H9 (cell line): ENCODE results near the gene SMURF1. TPM values are rescaled to one million over a fixed set of nuclear protein-coding genes. Genes with fewer than 3 reads are reported as not detected.

Experiments used
- DNase-seq: peaks from one replicate; pipeline ENCODE4 v3.0.0-alpha.2; 2017
- H2AFZ ChIP-seq: one replicate; pipeline ENCODE4 v1.6.1; 2013; ENCODE audit warnings: mild to moderate bottlenecking, low read length, control low read depth, moderate library complexity
- H2AK5ac ChIP-seq: 2 replicates; pipeline ENCODE4 v1.6.1; 2013; ENCODE audit warnings: low read length, control low read depth, mixed read lengths; ENCODE audit not compliant: insufficient read length
- H2BK120ac ChIP-seq: one replicate; pipeline ENCODE4 v1.6.1; 2013; ENCODE audit warnings: low read depth, mild to moderate bottlenecking, low read length, control low read depth, inconsistent platforms; ENCODE audit not compliant: poor library complexity, severe bottlenecking
- H2BK12ac ChIP-seq: 2 replicates; pipeline ENCODE4 v1.6.1; 2013; ENCODE audit warnings: low read length, control low read depth, mixed read lengths, low read depth; ENCODE audit not compliant: insufficient read length
- H2BK15ac ChIP-seq: 2 replicates; pipeline ENCODE4 v1.6.1; 2013; ENCODE audit warnings: low read depth, low read length, control low read depth
- H2BK20ac ChIP-seq: one replicate; pipeline ENCODE4 v1.6.1; 2013; ENCODE audit warnings: low read depth, mild to moderate bottlenecking, low read length, control low read depth, inconsistent platforms; ENCODE audit not compliant: poor library complexity, severe bottlenecking
- H2BK5ac ChIP-seq: 2 replicates; pipeline ENCODE4 v1.6.1; 2013; ENCODE audit warnings: low read length, control low read depth, mixed read lengths; ENCODE audit not compliant: insufficient read length
- H3K14ac ChIP-seq: 2 replicates; pipeline ENCODE4 v1.6.1; 2013; ENCODE audit warnings: low read length, control low read depth; ENCODE audit not compliant: insufficient read depth
- H3K18ac ChIP-seq: 2 replicates; pipeline ENCODE4 v1.6.1; 2013; ENCODE audit warnings: low read depth, mild to moderate bottlenecking, mixed read lengths, low read length, control low read depth; ENCODE audit not compliant: insufficient read length
- H3K23ac ChIP-seq: 2 replicates; pipeline ENCODE4 v1.6.1; 2013; ENCODE audit warnings: low read length, control low read depth, mixed read lengths, low read depth; ENCODE audit not compliant: insufficient read length
- H3K23me2 ChIP-seq: 2 replicates; pipeline ENCODE4 v1.6.1; 2013; ENCODE audit warnings: low read depth, mild to moderate bottlenecking, mixed read lengths, low read length, control low read depth; ENCODE audit not compliant: insufficient read length, poor library complexity, severe bottlenecking
- H3K27ac ChIP-seq: 2 replicates; pipeline ENCODE4 v1.5.1; 2013; ENCODE audit warnings: low read length, control low read depth, mixed read lengths, low read depth; ENCODE audit not compliant: insufficient read length
- H3K27me3 ChIP-seq: 2 replicates; pipeline ENCODE4 v1.6.1; 2013; ENCODE audit warnings: low read length, control low read depth, inconsistent platforms; ENCODE audit not compliant: insufficient read depth
- H3K4ac ChIP-seq: 2 replicates; pipeline ENCODE4 v1.6.1; 2013; ENCODE audit warnings: low read depth, mild to moderate bottlenecking, control low read depth, inconsistent platforms, low read length, moderate library complexity
- H3K4me1 ChIP-seq: 2 replicates; pipeline ENCODE4 v1.6.1; 2013; ENCODE audit warnings: low read length, control low read depth, inconsistent platforms; ENCODE audit not compliant: insufficient read depth
- H3K4me2 ChIP-seq: 2 replicates; pipeline ENCODE4 v1.6.1; 2013; ENCODE audit warnings: low read length, control low read depth, mixed read lengths; ENCODE audit not compliant: insufficient read length, insufficient read depth
- H3K56ac ChIP-seq: 2 replicates; pipeline ENCODE4 v1.6.1; 2013; ENCODE audit warnings: low read depth, mild to moderate bottlenecking, mixed read lengths, low read length, control low read depth; ENCODE audit not compliant: insufficient read length
- H3K79me1 ChIP-seq: 2 replicates; pipeline ENCODE4 v1.6.1; 2013; ENCODE audit warnings: low read depth, mild to moderate bottlenecking, moderate library complexity, low read length, control low read depth, inconsistent platforms; ENCODE audit not compliant: insufficient read depth, poor library complexity, severe bottlenecking
- H3K79me2 ChIP-seq: 2 replicates; pipeline ENCODE4 v1.6.1; 2013; ENCODE audit warnings: low read length, control low read depth, inconsistent platforms; ENCODE audit not compliant: insufficient read depth
- H3K9ac ChIP-seq: 2 replicates; pipeline ENCODE4 v1.6.1; 2013; ENCODE audit warnings: low read length, control low read depth, mixed read lengths; ENCODE audit not compliant: insufficient read length; ENCODE audit errors: extremely low read depth
- H3K9me3 ChIP-seq: one replicate; pipeline ENCODE4 v1.6.1; 2013; ENCODE audit warnings: low read depth, low read length, inconsistent platforms; ENCODE audit not compliant: control insufficient read depth
- H3T11ph ChIP-seq: one replicate; pipeline ENCODE4 v1.6.1; 2013; ENCODE audit warnings: mild to moderate bottlenecking, low read length, control low read depth, inconsistent platforms
- H4K20me1 ChIP-seq: one replicate; pipeline ENCODE4 v1.6.1; 2013; ENCODE audit not compliant: control insufficient read depth, insufficient read length, insufficient read depth
- H4K5ac ChIP-seq: 2 replicates; pipeline ENCODE4 v1.6.1; 2013; ENCODE audit warnings: low read depth, mild to moderate bottlenecking, mixed read lengths, low read length, control low read depth; ENCODE audit not compliant: insufficient read length
- H4K8ac ChIP-seq: replicated peaks from 2 replicates; pipeline ENCODE4 v1.6.1; 2013; ENCODE audit warnings: low read length, control low read depth, mixed read lengths, low read depth; ENCODE audit not compliant: insufficient read length
- H4K91ac ChIP-seq: 2 replicates; pipeline ENCODE4 v1.6.1; 2013; ENCODE audit warnings: low read depth, mild to moderate bottlenecking, moderate library complexity, mixed read lengths, low read length, control low read depth; ENCODE audit not compliant: insufficient read length
- H3K27ac Mint-ChIP-seq, 3 experiments: 2 replicates in 2 of 3; 3 replicates in 1 of 3; pipeline ENCODE4 v1.8.0; 2020 to 2021; ENCODE audit warnings: mixed read lengths in 3 of 3, mild to moderate bottlenecking in 1 of 3, moderate library complexity in 1 of 3
- H3K27me3 Mint-ChIP-seq: 2 replicates; pipeline ENCODE4 v1.8.0; 2021; ENCODE audit warnings: low read depth, mild to moderate bottlenecking, moderate library complexity, mixed read lengths
- H3K36me3 Mint-ChIP-seq, 3 experiments: 2 replicates in 2 of 3; 3 replicates in 1 of 3; pipeline ENCODE4 v1.8.0; 2020 to 2021; ENCODE audit warnings: low read depth in 3 of 3, mixed read lengths in 3 of 3; ENCODE audit not compliant: insufficient read depth in 1 of 3
- H3K4me1 Mint-ChIP-seq, 2 experiments: 2 replicates each; pipeline ENCODE4 v1.8.0; 2020; ENCODE audit warnings: mixed read lengths in 2 of 2
- H3K4me3 Mint-ChIP-seq, 2 experiments: 2 replicates in 1 of 2; 3 replicates in 1 of 2; pipeline ENCODE4 v1.8.0; 2020 to 2021; ENCODE audit warnings: mild to moderate bottlenecking in 2 of 2, mixed read lengths in 2 of 2, moderate library complexity in 1 of 2
- H3K9me3 Mint-ChIP-seq, 2 experiments: 2 replicates in 1 of 2; 3 replicates in 1 of 2; pipeline ENCODE4 v1.8.0; 2020; ENCODE audit warnings: mild to moderate bottlenecking in 2 of 2, mixed read lengths in 2 of 2, moderate library complexity in 1 of 2
- WGBS: extraction: QIAGEN DNeasy Blood & Tissue Kit; methylation state at CpG from one replicate; pipeline ENCODE4 v1.1.7; 2013; ENCODE audit warnings: missing lambda C conversion rate, low lambda C conversion rate, mixed read lengths; ENCODE audit not compliant: insufficient read length; ENCODE audit errors: extremely low coverage; 5-methylcytosine and 5-hydroxymethylcytosine counted together
- total RNA-seq: library from RNA; stranded (reverse); gene quantifications from 2 replicates; pipeline ENCODE4 v1.2.1, GENCODE V29; 2021
- TF ChIP-seq, protein P1 (sequence below): fragments of 200-600 bp; sonication (generic); conservative IDR thresholded peaks from 3 replicates; pipeline ENCODE4 v1.8.0; 2021; ENCODE audit warnings: antibody characterized with exemption, mild to moderate bottlenecking

SMURF1 gene
- total RNA-seq, 1 experiment from 2014 or later = 29.4 TPM

DNA sequence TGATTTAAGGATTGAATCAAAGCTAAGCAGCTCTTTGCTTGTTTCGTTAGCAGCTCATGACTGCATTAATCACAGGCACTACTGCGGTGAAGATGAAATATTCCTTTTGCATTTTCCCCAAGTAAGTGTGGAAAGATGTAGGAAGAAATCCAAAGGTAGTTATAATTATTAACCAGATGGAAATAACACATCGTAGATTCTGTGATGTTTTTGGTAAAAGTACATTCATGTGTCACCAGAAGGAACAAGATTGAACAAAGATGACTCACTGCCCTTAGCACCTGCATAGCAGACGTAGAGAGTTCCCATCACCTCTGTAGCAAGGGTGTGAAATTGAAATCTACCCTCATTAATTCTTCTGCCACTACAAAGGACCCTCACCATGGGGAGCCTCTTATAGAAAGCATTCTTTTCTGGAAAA lies 37.1 kb downstream of the SMURF1 start:
- H3K27ac ChIP-seq = no peak overlapping the region

More for the DNA sequence above, 37.1 kb downstream of the SMURF1 start:
- no peak overlapping the region for H2BK15ac ChIP-seq
- H3K79me1 ChIP-seq = peaks cover 3% of the 10 kb centered on the region
- H2BK5ac ChIP-seq = no peak overlapping the region
- WGBS = no CpG with 5 or more reads among the region's 4 CpGs
- H3K56ac ChIP-seq = no peak overlapping the region
- no peaks in the 10 kb centered on the region for H3K23me2 ChIP-seq
- H4K5ac ChIP-seq = no peak overlapping the region
- H3K4me1 ChIP-seq = peaks cover 8% of the 10 kb centered on the region
- H2AFZ ChIP-seq = no peak overlapping the region
- Mint-ChIP-seq H3K9me3 (no peaks in the 10 kb centered on the region), H3K27me3 (no peaks in the 10 kb centered on the region), H3K4me1 (peaks cover 44 to 46% of the 10 kb centered on the region in 2 experiments), H3K27ac (0 out of 7 replicates have a peak overlapping the region, but pooled peaks of 1 of the 3 experiments have one; percentile 27), H3K4me3 (no peak overlapping the region), H3K36me3 (no peaks in the 10 kb centered on the region)
- H4K8ac ChIP-seq = no peak overlapping the region
- no peak overlapping the region for H2BK12ac ChIP-seq
- H3K18ac ChIP-seq = no peak overlapping the region
- TF ChIP-seq, protein P1, sequence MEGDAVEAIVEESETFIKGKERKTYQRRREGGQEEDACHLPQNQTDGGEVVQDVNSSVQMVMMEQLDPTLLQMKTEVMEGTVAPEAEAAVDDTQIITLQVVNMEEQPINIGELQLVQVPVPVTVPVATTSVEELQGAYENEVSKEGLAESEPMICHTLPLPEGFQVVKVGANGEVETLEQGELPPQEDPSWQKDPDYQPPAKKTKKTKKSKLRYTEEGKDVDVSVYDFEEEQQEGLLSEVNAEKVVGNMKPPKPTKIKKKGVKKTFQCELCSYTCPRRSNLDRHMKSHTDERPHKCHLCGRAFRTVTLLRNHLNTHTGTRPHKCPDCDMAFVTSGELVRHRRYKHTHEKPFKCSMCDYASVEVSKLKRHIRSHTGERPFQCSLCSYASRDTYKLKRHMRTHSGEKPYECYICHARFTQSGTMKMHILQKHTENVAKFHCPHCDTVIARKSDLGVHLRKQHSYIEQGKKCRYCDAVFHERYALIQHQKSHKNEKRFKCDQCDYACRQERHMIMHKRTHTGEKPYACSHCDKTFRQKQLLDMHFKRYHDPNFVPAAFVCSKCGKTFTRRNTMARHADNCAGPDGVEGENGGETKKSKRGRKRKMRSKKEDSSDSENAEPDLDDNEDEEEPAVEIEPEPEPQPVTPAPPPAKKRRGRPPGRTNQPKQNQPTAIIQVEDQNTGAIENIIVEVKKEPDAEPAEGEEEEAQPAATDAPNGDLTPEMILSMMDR = no peak
- H4K20me1 ChIP-seq = no peaks in the 10 kb centered on the region
- no peak for DNase-seq
- no peak overlapping the region for H2AK5ac ChIP-seq
- H3K9me3 ChIP-seq = no peaks in the 10 kb centered on the region
- no peak overlapping the region for H3K14ac ChIP-seq
- no peak overlapping the region for H3K23ac ChIP-seq
- no peak overlapping the region for H2BK120ac ChIP-seq
- peaks cover 19% of the 10 kb centered on the region; the same call in 1 of the 2 replicates for H3K79me2 ChIP-seq
- H3K4me2 ChIP-seq = no peak overlapping the region
- H2BK20ac ChIP-seq = no peak overlapping the region
- no peak overlapping the region for H3K4ac ChIP-seq
- H3K27me3 ChIP-seq = no peaks in the 10 kb centered on the region
- no peak overlapping the region for H3K9ac ChIP-seq
- H3T11ph ChIP-seq = no peak overlapping the region
- no peak overlapping the region for H4K91ac ChIP-seq
